Heart right ventricle (tissue), 16 donors: ENCODE data around the gene CYBRD1. TPM values are rescaled to one million over a fixed set of nuclear protein-coding genes. Genes with fewer than 3 reads are reported as not detected.

Experiments
- ATAC-seq, 8 donors: fragments of 200-7000 bp; cut with Tn5 transposase; one replicate each; pipeline ENCODE4 v1.9.1; 2020; ENCODE audit warnings: mild to moderate bottlenecking in 8 of 8, moderate library complexity in 8 of 8, moderate number of reproducible peaks in 1 of 8
- DNase-seq, 2 donors: peaks; one replicate each; pipeline ENCODE4 v3.0.0-alpha.2; 2020
- H3K27ac ChIP-seq, 10 donors: fragments of 200-600 bp; sonication (generic) in 2 of 10; one replicate each; pipeline versions ENCODE4 v1.5.0 to v1.8.0; 2020 to 2022; ENCODE audit warnings: mild to moderate bottlenecking in 3 of 10
- H3K27me3 ChIP-seq, 7 donors: fragments of 200-600 bp; one replicate each; pipeline ENCODE4 v1.8.0; 2021 to 2022; ENCODE audit warnings: mild to moderate bottlenecking in 2 of 7
- H3K36me3 ChIP-seq, 9 donors: fragments of 200-600 bp; sonication (generic) in 1 of 9; one replicate each; pipeline versions ENCODE4 v1.5.0 to v1.8.0; 2020 to 2022; ENCODE audit warnings: mild to moderate bottlenecking in 2 of 9
- H3K4me1 ChIP-seq, 9 donors: fragments of 200-600 bp; sonication (generic) in 1 of 9; one replicate each; pipeline versions ENCODE4 v1.5.0 to v1.8.0; 2020 to 2022; ENCODE audit warnings: mild to moderate bottlenecking in 4 of 9
- H3K4me3 ChIP-seq, 10 donors: fragments of 200-600 bp; sonication (generic) in 2 of 10; one replicate each; pipeline versions ENCODE4 v1.5.0 to v1.8.0; 2020 to 2022; ENCODE audit warnings: mild to moderate bottlenecking in 7 of 10, moderate library complexity in 2 of 10
- H3K9me3 ChIP-seq, 11 donors: fragments of 200-600 bp in 10 of 11; sonication (generic) in 2 of 11; one replicate each; pipeline versions ENCODE4 v1.5.0 to v1.8.0; 2013 to 2022; ENCODE audit warnings: mild to moderate bottlenecking in 2 of 11, control low read depth in 1 of 11, moderate library complexity in 1 of 11
- WGBS, 2 donors: extraction: QIAGEN DNeasy Blood & Tissue Kit; methylation state at CpG; one replicate each; pipeline ENCODE4 v1.1.7; 2013; ENCODE audit warnings: inconsistent platforms in 1 of 2; 5-methylcytosine and 5-hydroxymethylcytosine counted together
- intact Hi-C, 10 donors: fragments of 100-400 bp; cut with DNase I; formaldehyde crosslinking; loops; one replicate each; pipeline versions ENCODE4 v1.11.1 to v1.14.2; 2022
- polyA plus RNA-seq, 2 donors: library from polyadenylated mRNA; stranded (reverse); fragments of 200-250 nt; gene quantifications; one replicate each; pipeline ENCODE4 v1.2.3, GENCODE V29; 2013
- total RNA-seq, 10 donors: library from RNA; stranded (reverse); fragmentation: NEBNext Ultra II Directional in 3 of 10; extraction: Animal tissue kit (Norgen Biotek cat#: 25700) in 3 of 10; gene quantifications; one replicate each; pipeline versions ENCODE4 v1.2.1 to v1.2.4, GENCODE V29; 2021 to 2023
- TF ChIP-seq, protein P1 (sequence below), 9 donors: fragments of 200-600 bp; sonication (generic) in 2 of 9; IDR thresholded peaks; one replicate each; pipeline versions ENCODE4 v1.5.0 to v1.8.0; 2021 to 2022; ENCODE audit warnings: antibody characterized with exemption in 9 of 9, mild to moderate bottlenecking in 5 of 9, moderate library complexity in 1 of 9
- donor health status: Arrhythmogenic right ventricular cardiomyopathy.
- donor health status: ischemic (EF 13 %, LVEDD 7.1; RV severe dilation, severe dysfunction).
- donor health status: healthy with polysubstance abuse.
- donor health status: DM: no; HTN: yes; CAD: no.
- donor health status: DM: no; HTN: no; CAD: no.
- donor health status: ischemic (EF 25% LVEDD 6.9; RV normal size, moderate dysfunction).
- donor health status: ischemic (EF 25% LVEDD 5.7; RV mildly dilated, moderate dysfunction).
- donor health status: healthy.
- donor health status: DM: yes; HTN: yes; CAD: no.
- donor health status: Ischemic cardiomyopathy.
- donor health status: ischemic (EF 35%, LVEDD 5.7; RV mildly dilated, moderate dysfunction).
- donor health status: nonischemic (EF 11% LVEDD 7.7; RV severe dilation, severe dysfunction).
- donor health status: DM: yes; HTN: yes; CAD: no.
- donor health status: PGD.
- donor health status: ischemic (EF 29% LVEDD 5.4; RV normal size, mild dysfunction).
- donor health status: nonischemic (EF 23%, LVEDD 6.1; RV moderate dilation, normal function).

CYBRD1 gene
- total and polyA plus RNA-seq, 12 donors, result 26.1 to 67.5 (median 44.5) TPM

DNA sequence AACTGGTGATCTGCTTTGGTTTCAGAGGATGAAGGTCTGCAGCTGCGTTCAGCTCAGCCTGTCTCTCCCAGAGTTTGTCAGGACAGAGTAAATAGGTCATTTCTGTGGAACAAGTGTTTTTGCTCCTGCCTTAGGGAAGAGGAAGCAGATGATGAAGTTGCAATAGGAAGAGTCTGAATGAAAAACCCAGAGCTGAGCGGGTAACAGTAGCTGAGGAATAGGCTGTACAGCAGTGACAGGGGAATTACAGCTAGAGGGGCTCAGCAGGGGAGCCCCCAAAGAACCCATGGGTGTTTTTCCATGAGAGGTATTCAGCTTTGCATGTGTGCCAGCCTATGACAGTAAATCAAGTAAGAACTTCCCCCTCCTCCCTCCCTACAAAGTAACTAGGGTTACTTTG, 10.3 kb upstream of the CYBRD1 start:
- 68 to 88% methylated on average over 2 of the region's 2 CpGs for WGBS, 2 donors
- DNase-seq, result no peak
- H3K9me3 ChIP-seq, result no peaks in the 10 kb centered on the region
- TF ChIP-seq, protein P1, sequence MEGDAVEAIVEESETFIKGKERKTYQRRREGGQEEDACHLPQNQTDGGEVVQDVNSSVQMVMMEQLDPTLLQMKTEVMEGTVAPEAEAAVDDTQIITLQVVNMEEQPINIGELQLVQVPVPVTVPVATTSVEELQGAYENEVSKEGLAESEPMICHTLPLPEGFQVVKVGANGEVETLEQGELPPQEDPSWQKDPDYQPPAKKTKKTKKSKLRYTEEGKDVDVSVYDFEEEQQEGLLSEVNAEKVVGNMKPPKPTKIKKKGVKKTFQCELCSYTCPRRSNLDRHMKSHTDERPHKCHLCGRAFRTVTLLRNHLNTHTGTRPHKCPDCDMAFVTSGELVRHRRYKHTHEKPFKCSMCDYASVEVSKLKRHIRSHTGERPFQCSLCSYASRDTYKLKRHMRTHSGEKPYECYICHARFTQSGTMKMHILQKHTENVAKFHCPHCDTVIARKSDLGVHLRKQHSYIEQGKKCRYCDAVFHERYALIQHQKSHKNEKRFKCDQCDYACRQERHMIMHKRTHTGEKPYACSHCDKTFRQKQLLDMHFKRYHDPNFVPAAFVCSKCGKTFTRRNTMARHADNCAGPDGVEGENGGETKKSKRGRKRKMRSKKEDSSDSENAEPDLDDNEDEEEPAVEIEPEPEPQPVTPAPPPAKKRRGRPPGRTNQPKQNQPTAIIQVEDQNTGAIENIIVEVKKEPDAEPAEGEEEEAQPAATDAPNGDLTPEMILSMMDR (IDR thresholded peaks at IDR 0.05), result no peak
- peak in 1 of 8 donors; percentile 31 for ATAC-seq
- intact Hi-C loops, result no loop called here
- H3K4me1 ChIP-seq, result peaks cover 0 to 6% (median 5%) of the 10 kb centered on the region in 9 donors
- no peaks in the 10 kb centered on the region for H3K27me3 ChIP-seq
- H3K27ac ChIP-seq, result no peak overlapping the region
- H3K4me3 ChIP-seq, result no peak overlapping the region
- H3K36me3 ChIP-seq, result no peaks in the 10 kb centered on the region

DNA sequence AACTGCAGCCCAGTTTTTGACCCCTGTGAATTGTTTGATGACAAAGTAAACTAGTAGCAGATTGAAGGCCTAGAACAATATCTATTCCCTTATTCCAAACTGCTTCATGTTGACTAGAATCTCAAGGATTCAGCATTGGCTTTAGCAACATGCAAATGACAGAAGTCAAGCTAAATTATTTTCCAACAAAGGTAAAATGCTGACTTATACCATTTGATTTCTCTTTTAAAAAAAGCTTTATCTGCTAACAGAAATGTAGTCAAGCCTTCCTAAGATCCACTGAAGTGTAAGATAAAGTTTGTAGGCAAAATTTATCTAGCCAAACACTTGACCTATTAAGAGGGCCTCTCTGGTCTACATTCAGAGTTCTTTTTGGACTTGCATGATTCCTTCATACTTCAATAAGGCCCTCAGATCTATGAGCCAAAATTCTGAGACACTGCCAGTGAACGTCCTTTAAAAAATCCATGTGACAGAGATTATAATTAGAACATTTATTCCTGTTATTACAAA, 9.5 kb upstream of the CYBRD1 start:
- Histone ChIP-seq H3K27ac (no peak overlapping the region), H3K4me1 (peaks cover 0 to 6% (median 5%) of the 10 kb centered on the region in 9 donors), H3K4me3 (no peak overlapping the region), H3K9me3 (no peaks in the 10 kb centered on the region), H3K36me3 (no peaks in the 10 kb centered on the region), H3K27me3 (no peaks in the 10 kb centered on the region)
- TF ChIP-seq, protein P1 (IDR thresholded peaks at IDR 0.05), result no peak
- DNase-seq (no peak), ATAC-seq (peak in 2 of 8 donors; percentile 24 to 35)
- intact Hi-C loops, result no loop called here
- WGBS, 2 donors, result 19 to 22% methylated on average over 1 of the region's 1 CpG

DNA sequence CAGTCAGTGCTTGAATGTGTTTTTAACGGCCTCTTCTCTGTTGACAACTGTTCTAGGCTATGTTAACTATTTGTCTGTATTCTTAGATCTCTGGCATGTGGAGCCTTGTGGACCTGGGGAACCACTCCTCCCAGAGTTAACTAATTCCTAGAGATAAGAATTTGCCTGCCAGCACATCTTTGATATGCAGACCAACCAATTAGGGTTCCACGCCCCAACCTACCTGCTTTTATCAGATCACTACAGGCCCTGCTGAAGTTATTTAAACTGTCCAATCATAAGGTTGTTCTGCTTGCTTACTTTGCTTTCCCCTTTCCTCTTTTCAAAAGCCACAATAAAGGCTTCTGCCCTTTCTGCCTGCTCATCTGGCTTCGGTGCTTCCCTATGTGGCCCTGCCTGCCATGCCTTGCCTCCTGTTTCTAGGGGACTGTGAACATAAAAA, 8.5 kb upstream of the CYBRD1 start:
- no peak overlapping the region for H3K4me3 ChIP-seq
- H3K9me3 ChIP-seq, result no peaks in the 10 kb centered on the region
- TF ChIP-seq, protein P1 (IDR thresholded peaks at IDR 0.05), result no peak
- no peaks in the 10 kb centered on the region for H3K36me3 ChIP-seq
- peaks cover 0 to 6% (median 5%) of the 10 kb centered on the region in 9 donors for H3K4me1 ChIP-seq
- H3K27me3 ChIP-seq, result no peaks in the 10 kb centered on the region
- DNase-seq (no peak), ATAC-seq (peak in 1 of 8 donors; percentile 41)
- intact Hi-C loops, result no loop called here
- no peak overlapping the region for H3K27ac ChIP-seq
- WGBS, 2 donors, result 58 to 62% methylated on average over 3 of the region's 3 CpGs

DNA sequence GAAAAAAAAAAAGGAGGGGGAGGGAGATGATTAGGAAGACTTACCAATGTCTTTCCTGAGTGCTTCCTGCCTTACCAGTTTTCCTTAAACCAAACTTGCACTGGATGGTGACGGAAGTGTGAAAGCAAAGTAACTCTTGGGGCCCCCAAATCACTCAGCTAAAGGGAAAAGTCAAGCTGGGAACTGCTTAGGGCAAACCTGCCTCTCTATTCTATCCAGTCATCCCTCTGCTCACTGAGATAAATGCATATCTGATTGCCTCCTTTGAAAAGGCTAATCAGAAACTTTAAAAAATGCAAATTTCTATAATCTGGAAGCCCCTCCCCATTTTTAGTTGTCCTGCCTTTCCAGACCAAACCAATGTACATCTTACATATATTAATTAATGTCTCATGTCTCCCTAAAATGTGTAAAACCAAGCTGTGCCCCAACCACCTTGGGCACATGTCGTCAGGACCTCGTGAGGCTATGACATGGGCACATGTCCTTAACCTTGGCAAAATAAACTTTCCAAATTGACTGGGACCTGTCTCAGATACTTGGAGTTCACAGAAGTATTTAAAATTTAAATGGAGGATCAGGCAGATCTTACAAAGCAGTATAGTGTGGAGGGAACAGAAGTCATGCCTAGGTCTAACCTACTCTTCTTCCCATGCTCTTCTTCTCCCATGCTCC, 7.2 kb upstream of the CYBRD1 start:
- intact Hi-C loops, result no loop called here
- 90% methylated on average over 3 of the region's 3 CpGs for WGBS, 2 donors
- DNase-seq, result no peak
- TF ChIP-seq, protein P1 (IDR thresholded peaks at IDR 0.05), result no peak
- H3K4me1 ChIP-seq, result peaks cover 0 to 9% (median 6%) of the 10 kb centered on the region in 9 donors
- no peaks in the 10 kb centered on the region for H3K36me3 ChIP-seq
- no peak overlapping the region for H3K4me3 ChIP-seq
- no peaks in the 10 kb centered on the region for H3K27me3 ChIP-seq
- no peak for ATAC-seq
- H3K9me3 ChIP-seq, result no peaks in the 10 kb centered on the region
- no peak overlapping the region for H3K27ac ChIP-seq
